H9 (cell line): Measurements from ENCODE around the gene BATF. TPM values are rescaled to one million over a fixed set of nuclear protein-coding genes. Genes with fewer than 3 reads are reported as not detected.

ENCODE experiments used
- DNase-seq: peaks from one replicate; pipeline ENCODE4 v3.0.0-alpha.2; 2017
- H2AFZ ChIP-seq: one replicate; pipeline ENCODE4 v1.6.1; 2013; ENCODE audit warnings: mild to moderate bottlenecking, low read length, control low read depth, moderate library complexity
- H2AK5ac ChIP-seq: 2 replicates; pipeline ENCODE4 v1.6.1; 2013; ENCODE audit warnings: low read length, control low read depth, mixed read lengths; ENCODE audit not compliant: insufficient read length
- H2BK120ac ChIP-seq: one replicate; pipeline ENCODE4 v1.6.1; 2013; ENCODE audit warnings: low read depth, mild to moderate bottlenecking, low read length, control low read depth, inconsistent platforms; ENCODE audit not compliant: poor library complexity, severe bottlenecking
- H2BK12ac ChIP-seq: 2 replicates; pipeline ENCODE4 v1.6.1; 2013; ENCODE audit warnings: low read length, control low read depth, mixed read lengths, low read depth; ENCODE audit not compliant: insufficient read length
- H2BK15ac ChIP-seq: 2 replicates; pipeline ENCODE4 v1.6.1; 2013; ENCODE audit warnings: low read depth, low read length, control low read depth
- H2BK20ac ChIP-seq: one replicate; pipeline ENCODE4 v1.6.1; 2013; ENCODE audit warnings: low read depth, mild to moderate bottlenecking, low read length, control low read depth, inconsistent platforms; ENCODE audit not compliant: poor library complexity, severe bottlenecking
- H2BK5ac ChIP-seq: 2 replicates; pipeline ENCODE4 v1.6.1; 2013; ENCODE audit warnings: low read length, control low read depth, mixed read lengths; ENCODE audit not compliant: insufficient read length
- H3K14ac ChIP-seq: 2 replicates; pipeline ENCODE4 v1.6.1; 2013; ENCODE audit warnings: low read length, control low read depth; ENCODE audit not compliant: insufficient read depth
- H3K18ac ChIP-seq: 2 replicates; pipeline ENCODE4 v1.6.1; 2013; ENCODE audit warnings: low read depth, mild to moderate bottlenecking, mixed read lengths, low read length, control low read depth; ENCODE audit not compliant: insufficient read length
- H3K23ac ChIP-seq: 2 replicates; pipeline ENCODE4 v1.6.1; 2013; ENCODE audit warnings: low read length, control low read depth, mixed read lengths, low read depth; ENCODE audit not compliant: insufficient read length
- H3K23me2 ChIP-seq: 2 replicates; pipeline ENCODE4 v1.6.1; 2013; ENCODE audit warnings: low read depth, mild to moderate bottlenecking, mixed read lengths, low read length, control low read depth; ENCODE audit not compliant: insufficient read length, poor library complexity, severe bottlenecking
- H3K27ac ChIP-seq: 2 replicates; pipeline ENCODE4 v1.5.1; 2013; ENCODE audit warnings: low read length, control low read depth, mixed read lengths, low read depth; ENCODE audit not compliant: insufficient read length
- H3K27me3 ChIP-seq: 2 replicates; pipeline ENCODE4 v1.6.1; 2013; ENCODE audit warnings: low read length, control low read depth, inconsistent platforms; ENCODE audit not compliant: insufficient read depth
- H3K4ac ChIP-seq: 2 replicates; pipeline ENCODE4 v1.6.1; 2013; ENCODE audit warnings: low read depth, mild to moderate bottlenecking, control low read depth, inconsistent platforms, low read length, moderate library complexity
- H3K4me1 ChIP-seq: 2 replicates; pipeline ENCODE4 v1.6.1; 2013; ENCODE audit warnings: low read length, control low read depth, inconsistent platforms; ENCODE audit not compliant: insufficient read depth
- H3K4me2 ChIP-seq: 2 replicates; pipeline ENCODE4 v1.6.1; 2013; ENCODE audit warnings: low read length, control low read depth, mixed read lengths; ENCODE audit not compliant: insufficient read length, insufficient read depth
- H3K56ac ChIP-seq: 2 replicates; pipeline ENCODE4 v1.6.1; 2013; ENCODE audit warnings: low read depth, mild to moderate bottlenecking, mixed read lengths, low read length, control low read depth; ENCODE audit not compliant: insufficient read length
- H3K79me1 ChIP-seq: 2 replicates; pipeline ENCODE4 v1.6.1; 2013; ENCODE audit warnings: low read depth, mild to moderate bottlenecking, moderate library complexity, low read length, control low read depth, inconsistent platforms; ENCODE audit not compliant: insufficient read depth, poor library complexity, severe bottlenecking
- H3K79me2 ChIP-seq: 2 replicates; pipeline ENCODE4 v1.6.1; 2013; ENCODE audit warnings: low read length, control low read depth, inconsistent platforms; ENCODE audit not compliant: insufficient read depth
- H3K9ac ChIP-seq: 2 replicates; pipeline ENCODE4 v1.6.1; 2013; ENCODE audit warnings: low read length, control low read depth, mixed read lengths; ENCODE audit not compliant: insufficient read length; ENCODE audit errors: extremely low read depth
- H3K9me3 ChIP-seq: one replicate; pipeline ENCODE4 v1.6.1; 2013; ENCODE audit warnings: low read depth, low read length, inconsistent platforms; ENCODE audit not compliant: control insufficient read depth
- H3T11ph ChIP-seq: one replicate; pipeline ENCODE4 v1.6.1; 2013; ENCODE audit warnings: mild to moderate bottlenecking, low read length, control low read depth, inconsistent platforms
- H4K20me1 ChIP-seq: one replicate; pipeline ENCODE4 v1.6.1; 2013; ENCODE audit not compliant: control insufficient read depth, insufficient read length, insufficient read depth
- H4K5ac ChIP-seq: 2 replicates; pipeline ENCODE4 v1.6.1; 2013; ENCODE audit warnings: low read depth, mild to moderate bottlenecking, mixed read lengths, low read length, control low read depth; ENCODE audit not compliant: insufficient read length
- H4K8ac ChIP-seq: replicated peaks from 2 replicates; pipeline ENCODE4 v1.6.1; 2013; ENCODE audit warnings: low read length, control low read depth, mixed read lengths, low read depth; ENCODE audit not compliant: insufficient read length
- H4K91ac ChIP-seq: 2 replicates; pipeline ENCODE4 v1.6.1; 2013; ENCODE audit warnings: low read depth, mild to moderate bottlenecking, moderate library complexity, mixed read lengths, low read length, control low read depth; ENCODE audit not compliant: insufficient read length
- H3K27ac Mint-ChIP-seq, 3 experiments: 2 replicates in 2 of 3; 3 replicates in 1 of 3; pipeline ENCODE4 v1.8.0; 2020 to 2021; ENCODE audit warnings: mixed read lengths in 3 of 3, mild to moderate bottlenecking in 1 of 3, moderate library complexity in 1 of 3
- H3K27me3 Mint-ChIP-seq: 2 replicates; pipeline ENCODE4 v1.8.0; 2021; ENCODE audit warnings: low read depth, mild to moderate bottlenecking, moderate library complexity, mixed read lengths
- H3K36me3 Mint-ChIP-seq, 3 experiments: 2 replicates in 2 of 3; 3 replicates in 1 of 3; pipeline ENCODE4 v1.8.0; 2020 to 2021; ENCODE audit warnings: low read depth in 3 of 3, mixed read lengths in 3 of 3; ENCODE audit not compliant: insufficient read depth in 1 of 3
- H3K4me1 Mint-ChIP-seq, 2 experiments: 2 replicates each; pipeline ENCODE4 v1.8.0; 2020; ENCODE audit warnings: mixed read lengths in 2 of 2
- H3K4me3 Mint-ChIP-seq, 2 experiments: 2 replicates in 1 of 2; 3 replicates in 1 of 2; pipeline ENCODE4 v1.8.0; 2020 to 2021; ENCODE audit warnings: mild to moderate bottlenecking in 2 of 2, mixed read lengths in 2 of 2, moderate library complexity in 1 of 2
- H3K9me3 Mint-ChIP-seq, 2 experiments: 2 replicates in 1 of 2; 3 replicates in 1 of 2; pipeline ENCODE4 v1.8.0; 2020; ENCODE audit warnings: mild to moderate bottlenecking in 2 of 2, mixed read lengths in 2 of 2, moderate library complexity in 1 of 2
- CTCF ChIP-seq: fragments of 200-600 bp; sonication (generic); conservative IDR thresholded peaks from 3 replicates; pipeline ENCODE4 v1.8.0; 2021; ENCODE audit warnings: antibody characterized with exemption, mild to moderate bottlenecking
- WGBS: extraction: QIAGEN DNeasy Blood & Tissue Kit; methylation state at CpG from one replicate; pipeline ENCODE4 v1.1.7; 2013; ENCODE audit warnings: missing lambda C conversion rate, low lambda C conversion rate, mixed read lengths; ENCODE audit not compliant: insufficient read length; ENCODE audit errors: extremely low coverage; 5-methylcytosine and 5-hydroxymethylcytosine counted together
- total RNA-seq: library from RNA; stranded (reverse); gene quantifications from 2 replicates; pipeline ENCODE4 v1.2.1, GENCODE V29; 2021

BATF gene
- total RNA-seq, 1 experiment from 2014 or later = not detected

DNA sequence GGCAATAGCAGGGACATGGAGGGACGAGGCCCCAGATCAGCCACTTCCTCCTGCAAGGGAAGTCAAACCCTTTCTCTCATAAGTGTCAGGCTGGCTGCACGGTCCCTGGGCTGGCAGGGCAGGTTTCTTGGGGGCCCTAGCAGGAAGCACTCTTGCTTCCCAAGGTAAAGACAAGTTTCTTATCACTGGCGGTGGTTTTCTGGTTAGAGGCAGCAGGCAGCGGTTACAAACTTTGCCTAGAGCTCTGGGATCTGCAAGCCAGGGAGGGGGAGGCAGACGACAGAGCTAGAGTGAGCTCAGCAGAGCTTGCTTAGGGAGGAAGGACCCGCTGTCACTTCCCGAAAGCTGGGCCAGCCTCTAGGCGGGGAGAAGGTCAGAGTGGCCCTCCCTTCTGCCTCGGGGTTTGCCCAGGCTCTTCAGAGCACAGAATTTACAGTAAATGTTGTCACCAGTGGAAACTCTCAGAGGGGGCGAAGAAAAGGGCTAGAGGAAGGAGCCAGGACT is 20.4 kb downstream of the BATF start:
- no peak for DNase-seq
- no peak overlapping the region for H2BK12ac ChIP-seq
- WGBS = no CpG with 5 or more reads among the region's 10 CpGs
- H3K79me1 ChIP-seq = no peaks in the 10 kb centered on the region
- no peak for TF ChIP-seq CTCF
- H3K18ac ChIP-seq = no peak overlapping the region
- no peaks in the 10 kb centered on the region for H3K4me1 ChIP-seq
- H3K9ac ChIP-seq = no peak overlapping the region
- H2BK15ac ChIP-seq = no peak overlapping the region
- H2BK5ac ChIP-seq = no peak overlapping the region
- H3T11ph ChIP-seq = no peak overlapping the region
- no peak overlapping the region for H3K4me2 ChIP-seq
- H3K14ac ChIP-seq = no peak overlapping the region
- H3K23ac ChIP-seq = no peak overlapping the region
- Mint-ChIP-seq H3K27ac (peak overlapping the region in 1 of 3 experiments; percentile 72; a peak in 2 of 7 replicates), H3K4me3 (no peak overlapping the region), H3K4me1 (peaks cover 6 to 9% of the 10 kb centered on the region in 2 experiments; a peak in 3 of 4 replicates), H3K27me3 (peaks cover 2% of the 10 kb centered on the region; the same call in 1 of the 2 replicates), H3K9me3 (no peaks in the 10 kb centered on the region; a peak in 1 of 5 replicates), H3K36me3 (no peaks in the 10 kb centered on the region)
- no peak overlapping the region for H2AK5ac ChIP-seq
- no peak overlapping the region for H3K4ac ChIP-seq
- no peak overlapping the region for H2AFZ ChIP-seq
- no peaks in the 10 kb centered on the region for H4K20me1 ChIP-seq
- no peaks in the 10 kb centered on the region for H3K79me2 ChIP-seq
- no peak overlapping the region for H4K8ac ChIP-seq
- H3K56ac ChIP-seq = no peak overlapping the region
- no peak overlapping the region for H4K5ac ChIP-seq
- no peak overlapping the region for H4K91ac ChIP-seq
- no peak overlapping the region for H3K27ac ChIP-seq
- H2BK120ac ChIP-seq = no peak overlapping the region
- no peaks in the 10 kb centered on the region for H3K27me3 ChIP-seq
- H2BK20ac ChIP-seq = no peak overlapping the region
- H3K23me2 ChIP-seq = no peaks in the 10 kb centered on the region
- no peaks in the 10 kb centered on the region for H3K9me3 ChIP-seq
